GM23248 (cell line): ENCODE measurements around the gene LDLRAD3. TPM values are rescaled to one million over a fixed set of nuclear protein-coding genes. Genes with fewer than 3 reads are reported as not detected.
A peak's percentile ranks its signal among the peaks of the same experiment; 100 is the strongest.

Experiments
- DNase-seq: peaks from one replicate; pipeline ENCODE4 v3.0.0-alpha.2; 2015
- H2AFZ ChIP-seq: fragments of 200-600 bp; sonication (generic); 2 replicates; pipeline ENCODE4 v1.6.1; 2016; ENCODE audit warnings: antibody characterized with exemption
- H3F3A ChIP-seq: fragments of 200-600 bp; sonication (generic); 2 replicates; pipeline ENCODE4 v1.6.1; 2016; ENCODE audit warnings: mild to moderate bottlenecking, antibody characterized with exemption, mixed run types; ENCODE audit not compliant: insufficient read depth
- H3K27ac ChIP-seq: fragments of 200-600 bp; sonication (generic); 2 replicates; pipeline ENCODE4 v1.5.1; 2016; ENCODE audit warnings: mild to moderate bottlenecking
- H3K27me3 ChIP-seq: fragments of 200-600 bp; sonication (generic); replicated peaks from 2 replicates; pipeline ENCODE4 v1.6.1; 2016; ENCODE audit warnings: mild to moderate bottlenecking; ENCODE audit not compliant: insufficient read depth
- H3K36me3 ChIP-seq: fragments of 200-600 bp; sonication (generic); 2 replicates; pipeline ENCODE4 v1.6.1; 2016; ENCODE audit warnings: low read depth, mild to moderate bottlenecking
- H3K4me1 ChIP-seq: fragments of 200-600 bp; sonication (generic); 2 replicates; pipeline ENCODE4 v1.6.1; 2016; ENCODE audit warnings: mild to moderate bottlenecking; ENCODE audit not compliant: insufficient read depth
- H3K4me2 ChIP-seq: fragments of 200-600 bp; sonication (generic); one replicate; pipeline ENCODE4 v1.6.1; 2016; ENCODE audit warnings: mild to moderate bottlenecking; ENCODE audit not compliant: unreplicated experiment
- H3K4me3 ChIP-seq: fragments of 200-600 bp; sonication (generic); 2 replicates; pipeline ENCODE4 v1.5.1; 2016; ENCODE audit warnings: mild to moderate bottlenecking
- H3K79me2 ChIP-seq: fragments of 200-600 bp; sonication (generic); 2 replicates; pipeline ENCODE4 v1.6.1; 2016; ENCODE audit warnings: mild to moderate bottlenecking; ENCODE audit not compliant: insufficient read depth
- H3K9ac ChIP-seq: fragments of 200-600 bp; sonication (generic); 2 replicates; pipeline ENCODE4 v1.6.1; 2016; ENCODE audit warnings: mild to moderate bottlenecking
- H3K9me2 ChIP-seq: fragments of 200-600 bp; sonication (generic); 2 replicates; pipeline ENCODE4 v1.6.1; 2016; ENCODE audit warnings: mixed run types, mild to moderate bottlenecking, moderate library complexity; ENCODE audit not compliant: insufficient read depth
- H3K9me3 ChIP-seq: fragments of 200-600 bp; sonication (generic); one replicate; pipeline ENCODE4 v1.6.1; 2017; ENCODE audit warnings: low read depth
- H4K20me1 ChIP-seq: fragments of 200-600 bp; sonication (generic); 2 replicates; pipeline ENCODE4 v1.6.0; 2016; ENCODE audit not compliant: insufficient read depth
- EZH2 ChIP-seq: fragments of 200-600 bp; sonication (generic); IDR thresholded peaks from 2 replicates; pipeline ENCODE4 v1.6.1; 2018; ENCODE audit warnings: antibody characterized with exemption, mild to moderate bottlenecking; ENCODE audit not compliant: insufficient read depth, poor library complexity, severe bottlenecking
- EZH2phosphoT487 ChIP-seq: fragments of 200-600 bp; sonication (generic); IDR thresholded peaks from 2 replicates; pipeline ENCODE4 v1.6.1; 2018; ENCODE audit warnings: antibody characterized with exemption, moderate library complexity, mild to moderate bottlenecking, low read depth; ENCODE audit not compliant: insufficient read depth
- WGBS, 2 experiments: methylation state at CpG; one replicate each; pipeline ENCODE4 v1.1.6; 2015 to 2017; ENCODE audit warnings: low lambda C conversion rate in 2 of 2, low coverage in 1 of 2; ENCODE audit errors: missing lambda C conversion rate in 2 of 2; 5-methylcytosine and 5-hydroxymethylcytosine counted together
- in situ Hi-C: fragments of 300-500 bp; cut with MboI; formaldehyde crosslinking; loops from 2 replicates; pipeline ENCODE4 v1.15.0; 2020
- polyA plus RNA-seq: library from polyadenylated mRNA; unstranded; fragments of >200 nt; fragmentation: Nextera tagmentation; extraction: Ambion mirVana; gene quantifications from 2 replicates; pipeline ENCODE4 v1.2.1, GENCODE V29; 2016
- total RNA-seq: library from RNA; depleted of rRNA; stranded (reverse); fragments of >200 nt; shearing (Covaris generic); gene quantifications from 2 replicates; pipeline ENCODE4 v1.2.3, GENCODE V29; 2014

LDLRAD3 gene
- total and polyA plus RNA-seq, 2 experiments from 2014 or later, result 6.2 to 6.6 TPM

GRCh38 chr11:36053281-36053680 is 109.4 kb downstream of the LDLRAD3 start:
- H2AFZ ChIP-seq, result no peak overlapping the region
- 95 to 99% methylated on average over 5 of the region's 5 CpGs for WGBS, 2 experiments
- no peaks in the 10 kb centered on the region for H3K9me2 ChIP-seq
- H3K9ac ChIP-seq, result no peak overlapping the region
- no peaks in the 10 kb centered on the region for H3K27me3 ChIP-seq
- no peaks in the 10 kb centered on the region for H3K4me1 ChIP-seq
- no peaks in the 10 kb centered on the region for H3K36me3 ChIP-seq
- H3K79me2 ChIP-seq, result no peaks in the 10 kb centered on the region
- in situ Hi-C loops, result no loop called here
- TF ChIP-seq EZH2, result no peak
- TF ChIP-seq EZH2phosphoT487, result no peak
- no peak overlapping the region for H3K4me2 ChIP-seq
- no peaks in the 10 kb centered on the region for H3K9me3 ChIP-seq
- H3F3A ChIP-seq, result no peaks in the 10 kb centered on the region
- H4K20me1 ChIP-seq, result no peaks in the 10 kb centered on the region
- no peak overlapping the region for H3K4me3 ChIP-seq
- DNase-seq, result no peak
- H3K27ac ChIP-seq, result no peak overlapping the region

DNA sequence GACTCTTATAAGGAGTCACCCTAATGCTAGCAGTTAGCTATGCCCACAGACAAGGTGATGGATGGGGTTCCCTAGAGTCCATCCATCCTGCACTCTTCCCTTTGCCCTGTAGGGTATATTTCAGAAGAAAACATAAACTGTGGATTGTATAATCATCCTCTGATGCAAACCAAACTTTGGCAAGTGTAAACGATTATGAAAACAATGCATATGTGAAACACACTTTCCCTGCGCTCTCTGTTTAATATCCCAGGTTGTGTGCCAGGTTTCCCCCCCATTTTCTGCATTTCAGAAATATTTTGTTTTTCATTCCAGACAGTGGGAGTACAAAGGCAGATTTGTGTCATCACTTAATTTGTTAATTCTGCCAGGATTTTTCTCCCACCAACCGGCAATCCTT is 110.0 kb downstream of the LDLRAD3 start:
- no peaks in the 10 kb centered on the region for H3F3A ChIP-seq
- no peaks in the 10 kb centered on the region for H3K79me2 ChIP-seq
- H3K9me2 ChIP-seq, result no peaks in the 10 kb centered on the region
- no peak overlapping the region for H3K4me2 ChIP-seq
- no peak for DNase-seq
- no peaks in the 10 kb centered on the region for H3K27me3 ChIP-seq
- H3K9me3 ChIP-seq, result no peaks in the 10 kb centered on the region
- H3K36me3 ChIP-seq, result no peaks in the 10 kb centered on the region
- no peaks in the 10 kb centered on the region for H4K20me1 ChIP-seq
- TF ChIP-seq EZH2, result no peak
- TF ChIP-seq EZH2phosphoT487, result no peak
- H2AFZ ChIP-seq, result no peak overlapping the region
- in situ Hi-C loops, result no loop called here
- no peak overlapping the region for H3K27ac ChIP-seq
- no peaks in the 10 kb centered on the region for H3K4me1 ChIP-seq
- H3K4me3 ChIP-seq, result no peak overlapping the region
- 82% methylated on average over 3 of the region's 3 CpGs for WGBS, 2 experiments
- H3K9ac ChIP-seq, result no peak overlapping the region

DNA sequence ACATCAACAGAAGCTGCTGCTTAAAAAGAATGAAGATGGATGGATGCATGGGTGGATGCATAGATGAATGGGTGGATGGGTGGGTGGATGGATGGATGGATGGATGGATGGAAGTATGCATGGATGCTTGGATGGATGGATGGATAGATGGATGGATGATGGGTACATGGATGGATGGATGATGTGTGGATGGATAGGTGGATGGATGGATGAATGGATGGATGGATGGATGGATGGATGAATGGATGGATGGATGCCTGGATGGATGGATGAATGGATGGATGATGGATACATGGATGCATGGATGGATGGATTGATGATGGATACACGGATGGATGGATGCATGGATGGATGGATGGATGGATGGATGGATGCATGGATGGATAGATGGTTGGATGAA is 110.8 kb downstream of the LDLRAD3 start:
- 84 to 88% methylated on average over 1 of the region's 1 CpG for WGBS, 2 experiments
- H3K27me3 ChIP-seq, result no peaks in the 10 kb centered on the region

GRCh38 chr11:36056160-36056751 is 112.4 kb downstream of the LDLRAD3 start:
- Histone ChIP-seq H3K9me2 (no peaks in the 10 kb centered on the region), H3K4me1 (no peaks in the 10 kb centered on the region), H3K27me3 (no peaks in the 10 kb centered on the region), H3F3A (no peaks in the 10 kb centered on the region), H3K4me2 (no peak overlapping the region), H3K9me3 (no peaks in the 10 kb centered on the region), H3K27ac (no peak overlapping the region), H3K4me3 (no peak overlapping the region), H3K9ac (no peak overlapping the region), H2AFZ (no peak overlapping the region), H3K79me2 (no peaks in the 10 kb centered on the region), H4K20me1 (no peaks in the 10 kb centered on the region), H3K36me3 (no peaks in the 10 kb centered on the region)
- DNase-seq, result peak; percentile 59
- in situ Hi-C loops, result no loop called here
- TF ChIP-seq EZH2 (no peak), EZH2phosphoT487 (no peak)
- 94 to 98% methylated on average over 8 of the region's 8 CpGs for WGBS, 2 experiments

More for the DNA sequence above, 110.8 kb downstream of the LDLRAD3 start:
- Histone ChIP-seq H4K20me1 (no peaks in the 10 kb centered on the region), H3K9ac (no peak overlapping the region), H3K4me1 (no peaks in the 10 kb centered on the region), H3K36me3 (no peaks in the 10 kb centered on the region), H3K4me2 (no peak overlapping the region), H3K4me3 (no peak overlapping the region), H3K9me2 (no peaks in the 10 kb centered on the region), H3F3A (no peaks in the 10 kb centered on the region), H3K9me3 (no peaks in the 10 kb centered on the region), H3K27ac (no peak overlapping the region), H3K79me2 (no peaks in the 10 kb centered on the region), H2AFZ (no peak overlapping the region)
- no peak for TF ChIP-seq EZH2
- no peak for TF ChIP-seq EZH2phosphoT487
- no peak for DNase-seq
- in situ Hi-C loops, result no loop called here
